SKM-1 (cell line): Measurements from ENCODE around the gene OR2V2.
"Not testable (repeated sequence)": the region's sequence is repeated elsewhere in the genome, so short reads cannot be mapped to it uniquely, and the experiment has no call there.

Experiments used
- DNase-seq: peaks from one replicate; lab custom pipeline; 2025; ENCODE audit not compliant: unreplicated experiment; lab: John Stamatoyannopoulos, UW

Gene OR2V2

DNA sequence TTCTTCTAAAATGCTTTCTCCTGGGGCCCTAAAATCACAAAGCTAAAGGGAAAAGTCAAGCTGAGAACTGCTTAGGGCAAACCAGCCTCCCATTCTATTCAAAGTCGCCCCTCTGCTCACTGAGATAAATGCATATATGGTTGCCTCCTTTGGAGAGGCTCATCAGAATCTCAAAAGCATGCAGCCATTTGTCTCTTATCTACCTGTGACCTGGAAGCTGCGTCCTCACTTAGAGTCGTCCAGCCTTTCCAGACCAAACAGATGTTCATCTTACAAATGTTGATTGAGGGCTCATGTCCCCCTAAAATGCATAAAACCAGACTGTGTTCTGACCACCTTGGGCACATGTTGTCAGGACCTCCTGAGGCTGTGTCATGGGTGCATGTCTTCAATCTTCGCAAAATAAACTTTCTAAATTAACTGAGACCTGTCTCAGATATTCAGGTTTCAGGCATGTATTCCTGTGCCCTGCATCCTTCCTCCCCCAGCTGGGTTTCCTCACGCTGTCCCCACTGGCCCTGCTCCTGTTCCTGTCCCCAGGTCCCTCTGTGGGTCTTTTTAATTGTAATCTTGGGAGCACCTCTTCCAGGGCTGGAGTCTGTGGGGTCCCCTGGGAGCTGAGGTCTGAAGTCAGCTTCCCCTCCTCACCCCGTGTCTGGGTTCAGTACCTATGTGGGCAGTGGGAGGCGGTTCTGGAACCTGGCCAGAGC, at the start of gene OR2V2:
Gene OR2V2, plus strand, starts transcription at position 660 of the 710 bp plus-strand sequence. CDS start 7,357 bp downstream, outside the sequence.
- not testable (repeated sequence) for DNase-seq

DNA sequence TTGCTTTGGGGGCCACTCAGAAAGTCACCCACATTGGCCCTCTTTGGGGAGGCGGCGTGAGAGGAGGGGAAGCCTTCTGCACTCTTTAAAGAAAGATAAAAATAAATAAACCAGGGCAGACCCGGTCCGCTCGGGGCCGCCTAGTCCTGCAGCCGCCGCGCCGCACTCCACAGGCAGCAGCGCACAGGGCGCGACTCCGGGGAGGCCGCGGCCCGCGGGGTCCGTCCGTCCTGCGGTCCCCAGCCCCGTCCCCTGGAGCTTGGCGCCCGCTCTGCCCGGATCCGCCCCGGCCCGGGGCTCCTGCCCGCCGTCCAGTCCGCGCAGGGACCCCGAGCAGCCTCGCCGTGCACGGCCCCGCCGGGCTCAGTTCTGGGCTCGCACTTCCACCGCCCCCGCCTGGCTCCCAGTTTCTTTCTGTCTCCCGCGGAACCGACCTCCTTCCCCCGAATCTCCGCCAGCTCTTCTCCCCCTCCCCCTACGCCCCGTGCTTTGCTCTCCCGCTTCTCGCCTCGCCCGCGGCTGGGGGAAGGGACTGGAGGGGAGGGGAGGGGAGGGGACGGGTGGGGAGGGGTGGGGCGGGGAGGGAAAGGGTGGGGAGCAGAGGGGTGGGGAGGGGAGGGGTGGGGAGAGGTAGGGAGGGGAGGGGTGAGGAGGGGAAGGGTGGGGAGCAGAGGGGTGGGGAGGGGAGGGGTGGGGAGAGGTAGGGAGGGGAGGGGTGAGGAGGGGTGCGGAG, 49.5 kb upstream of the OR2V2 start:
- DNase-seq: not testable (repeated sequence)

DNA sequence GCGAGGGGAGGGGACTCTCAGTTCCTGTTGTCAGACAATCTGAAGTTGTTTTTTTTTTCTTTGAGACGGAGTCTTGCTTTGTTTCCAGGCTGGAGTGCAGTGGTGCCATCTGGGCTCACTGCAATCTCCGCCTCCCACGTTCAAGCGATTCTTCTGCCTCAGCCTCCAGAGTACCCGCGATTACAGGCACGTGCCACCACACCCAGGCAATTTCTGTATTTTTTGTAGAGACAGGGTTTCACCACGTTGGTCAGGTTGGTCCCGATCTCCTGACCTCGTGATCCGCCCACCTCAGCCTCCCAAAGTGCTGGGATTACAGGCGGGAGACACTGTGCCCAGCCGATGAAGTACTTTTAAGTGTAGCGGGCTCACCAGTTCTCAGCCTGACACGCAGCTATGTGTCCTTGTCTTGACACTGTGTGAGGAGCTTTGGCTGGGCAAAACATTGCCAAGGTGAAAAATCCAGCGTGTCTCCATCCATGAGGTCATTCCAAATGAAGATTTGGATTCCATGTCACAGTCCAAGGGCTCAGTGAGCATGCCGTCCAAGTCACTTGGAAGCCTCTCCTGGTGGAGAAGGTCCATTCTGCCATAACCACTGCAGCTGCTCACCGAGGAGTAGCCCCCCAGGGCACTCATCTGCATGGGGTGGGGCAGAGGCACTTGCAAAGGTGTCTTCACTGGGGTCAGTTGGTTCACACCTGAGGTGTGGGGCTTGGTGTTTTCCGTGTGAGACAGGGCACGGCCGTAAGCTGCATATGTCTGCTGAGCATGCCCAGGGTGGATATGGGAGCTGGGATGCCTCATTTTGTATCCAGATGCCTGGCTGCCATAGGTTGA, 48.4 kb upstream of the OR2V2 start:
- DNase-seq: no peak

GRCh38 chr5:181099602-181100086, 47.7 kb upstream of the OR2V2 start:
- no peak for DNase-seq

DNA sequence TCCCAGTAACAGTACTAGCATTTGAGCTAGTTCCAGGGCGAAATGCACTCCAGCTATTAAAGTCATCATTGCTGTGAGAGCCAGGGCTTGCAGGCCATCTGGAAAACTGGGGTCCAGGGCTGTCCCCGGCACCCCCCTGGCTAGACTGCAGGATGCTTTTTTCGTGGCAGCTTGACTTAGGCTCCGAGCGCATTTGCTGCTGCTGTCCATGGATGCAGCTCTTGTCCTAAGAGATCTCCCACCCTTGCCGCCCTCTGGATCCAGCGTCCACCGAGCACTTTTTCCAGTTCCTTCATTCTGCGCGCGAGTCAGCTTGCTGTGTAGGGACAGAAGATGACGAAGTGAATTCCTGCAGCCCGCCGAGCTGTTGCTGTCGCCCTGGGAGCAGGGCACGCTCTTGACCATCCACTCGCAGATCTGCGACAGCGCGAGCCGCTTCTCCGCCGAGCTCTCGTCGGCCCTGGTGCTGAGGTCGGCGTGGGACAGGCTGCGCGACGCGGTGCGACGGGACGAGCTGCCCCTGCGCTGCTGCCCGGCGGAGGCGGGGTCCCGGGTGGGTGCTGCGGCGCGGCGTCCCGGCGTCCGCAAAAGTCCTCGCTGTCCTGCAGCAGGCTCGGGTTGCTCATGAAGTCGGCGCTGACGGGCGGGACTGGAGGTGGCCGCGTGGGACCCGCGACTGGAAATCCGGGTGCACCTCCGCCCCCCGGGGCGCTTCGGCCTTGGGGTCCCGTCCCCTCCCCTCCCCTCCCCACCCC, 47.1 kb upstream of the OR2V2 start:
- DNase-seq: no peak

DNA sequence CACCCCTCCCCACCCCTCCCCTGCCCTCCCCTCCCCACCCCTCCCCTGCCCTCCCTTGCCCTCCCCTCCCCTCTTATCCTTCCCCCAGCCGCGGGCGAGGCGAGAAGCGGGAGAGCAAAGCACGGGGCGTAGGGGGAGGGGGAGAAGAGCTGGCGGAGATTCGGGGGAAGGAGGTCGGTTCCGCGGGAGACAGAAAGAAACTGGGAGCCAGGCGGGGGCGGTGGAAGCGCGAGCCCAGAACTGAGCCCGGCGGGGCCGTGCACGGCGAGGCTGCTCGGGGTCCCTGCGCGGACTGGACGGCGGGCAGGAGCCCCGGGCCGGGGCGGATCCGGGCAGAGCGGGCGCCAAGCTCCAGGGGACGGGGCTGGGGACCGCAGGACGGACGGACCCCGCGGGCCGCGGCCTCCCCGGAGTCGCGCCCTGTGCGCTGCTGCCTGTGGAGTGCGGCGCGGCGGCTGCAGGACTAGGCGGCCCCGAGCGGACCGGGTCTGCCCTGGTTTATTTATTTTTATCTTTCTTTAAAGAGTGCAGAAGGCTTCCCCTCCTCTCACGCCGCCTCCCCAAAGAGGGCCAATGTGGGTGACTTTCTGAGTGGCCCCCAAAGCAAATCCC, 46.2 kb upstream of the OR2V2 start:
- not testable (repeated sequence) for DNase-seq

GRCh38 chr5:181101930-181102674, 45.3 kb upstream of the OR2V2 start:
- DNase-seq: not testable (repeated sequence)

DNA sequence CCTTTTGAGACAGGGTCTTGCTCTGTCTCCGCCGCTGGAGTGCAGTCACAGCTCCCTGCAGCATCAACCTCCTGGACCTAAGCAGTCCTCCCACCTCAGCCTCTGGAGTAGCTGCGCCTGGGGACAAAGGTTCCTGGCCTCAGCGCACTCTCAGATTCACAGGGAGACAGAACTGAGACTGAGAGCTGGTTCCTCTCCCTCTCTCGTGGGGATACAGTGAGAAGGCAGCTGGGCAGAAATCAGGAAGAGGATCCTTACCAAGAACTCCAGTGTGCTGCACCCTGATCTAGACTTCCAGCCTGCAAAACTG, 43.2 kb upstream of the OR2V2 start:
- DNase-seq: not testable (repeated sequence)

DNA sequence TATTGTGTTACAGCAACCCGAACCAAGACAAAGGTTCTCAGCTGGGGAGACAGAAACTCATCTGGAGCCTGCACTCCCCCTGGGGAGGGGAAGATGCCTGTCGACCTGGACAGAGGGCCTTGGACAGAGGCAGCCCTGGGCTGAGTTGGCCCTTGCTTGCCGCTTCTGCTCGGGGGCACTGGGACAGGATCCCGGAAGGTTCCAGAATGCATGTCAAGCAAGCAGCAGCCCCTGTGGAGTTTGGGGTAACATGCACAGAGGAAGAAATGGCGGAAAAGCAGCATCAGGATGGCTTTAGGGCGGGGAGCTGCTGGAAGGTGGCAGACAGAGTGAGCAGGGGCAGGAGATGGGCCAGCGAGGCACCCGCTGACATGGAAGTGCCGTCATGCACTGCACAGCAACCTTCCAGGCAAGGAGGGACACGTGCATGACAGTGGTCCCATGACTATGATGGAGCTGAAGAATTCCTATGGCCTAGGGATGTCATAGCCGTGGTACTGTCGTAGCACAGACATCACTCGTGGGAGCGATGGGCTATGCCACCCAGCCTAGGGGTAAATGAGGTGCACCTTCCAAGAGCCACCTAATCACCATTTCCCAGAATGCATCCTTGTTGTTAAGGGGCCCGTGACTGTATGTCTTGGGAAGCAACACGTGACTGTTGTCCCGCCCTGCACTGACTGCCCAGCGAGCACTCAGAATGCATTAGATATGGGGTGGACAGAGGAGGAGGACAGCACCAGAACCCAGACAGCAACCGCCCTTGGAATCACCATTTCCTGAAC, 42.6 kb upstream of the OR2V2 start:
- DNase-seq: not testable (repeated sequence)

GRCh38 chr5:181105391-181106025, 41.9 kb upstream of the OR2V2 start:
- DNase-seq: no peak

DNA sequence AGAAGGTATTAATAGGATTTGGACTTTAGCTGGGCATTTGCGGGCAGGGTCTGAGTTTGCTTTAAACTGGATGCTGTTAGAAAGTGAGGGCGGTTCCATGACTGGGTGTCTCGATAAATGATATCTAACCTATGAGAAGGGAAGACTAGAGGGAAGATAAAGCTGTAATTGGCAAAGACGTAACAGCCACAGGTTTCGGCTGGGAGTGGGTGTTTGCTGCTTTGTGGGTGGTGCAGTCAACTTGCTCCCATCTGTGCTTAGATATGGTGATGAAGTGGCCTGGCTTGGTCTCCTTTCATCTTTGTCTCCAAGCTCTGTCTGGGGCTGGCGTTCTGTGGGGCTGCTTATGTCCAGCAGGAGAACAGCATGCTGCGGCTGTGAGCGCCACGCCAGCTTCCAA, 39.7 kb upstream of the OR2V2 start:
- no peak for DNase-seq

- no peak for DNase-seq
These were observed 38.7 kb upstream of the OR2V2 start for GRCh38 chr5:181108578-181109165.

DNA sequence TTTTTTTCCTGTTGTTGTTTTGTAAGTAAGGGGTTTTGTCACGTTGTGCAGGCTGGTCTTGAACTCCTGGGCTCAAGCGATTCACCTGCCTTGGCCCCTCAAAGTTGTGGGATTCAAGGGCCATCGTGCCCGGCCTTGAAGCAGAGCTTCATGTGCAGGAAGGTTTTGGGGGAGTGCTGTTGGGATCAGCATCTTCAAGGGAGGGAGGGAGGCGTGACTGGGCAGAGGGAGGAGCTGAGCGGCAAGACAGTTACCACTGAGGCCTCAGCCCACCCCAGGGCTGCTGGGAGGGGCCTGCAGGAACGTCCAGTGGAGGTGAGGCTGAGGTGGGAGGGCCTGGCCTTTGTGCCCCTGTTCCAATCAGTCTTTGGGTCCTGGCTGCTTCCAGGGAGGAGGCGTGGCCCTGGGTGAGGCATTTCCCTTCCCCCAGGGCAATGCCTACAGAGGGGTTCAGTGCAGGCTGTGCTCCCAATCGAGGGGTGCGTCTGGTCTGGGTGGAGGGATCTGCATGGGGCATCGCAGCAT, 37.8 kb upstream of the OR2V2 start:
- no peak for DNase-seq

- no peak for DNase-seq
These were observed 36.4 kb upstream of the OR2V2 start for GRCh38 chr5:181111010-181111409.

DNA sequence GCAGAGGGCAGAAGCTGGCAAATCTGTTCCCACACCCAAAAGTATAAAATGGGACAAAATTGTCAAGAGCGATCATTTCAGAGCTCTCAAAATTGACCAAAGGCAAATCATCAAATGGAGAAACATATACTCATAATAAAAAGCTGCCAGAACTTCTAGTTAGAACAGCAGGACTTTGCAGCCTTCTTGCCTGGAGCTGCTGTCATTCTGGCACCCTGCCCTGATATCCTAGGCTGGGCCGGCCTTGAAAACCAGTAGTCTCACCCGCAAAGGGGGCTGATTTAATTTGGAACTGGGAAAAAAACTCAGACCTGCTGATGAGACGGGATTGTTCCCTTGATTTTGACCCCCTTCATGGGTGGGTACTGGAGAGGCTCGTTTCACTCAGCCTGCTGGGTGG, 34.9 kb upstream of the OR2V2 start:
- DNase-seq: no peak

GRCh38 chr5:181113572-181113971, 33.8 kb upstream of the OR2V2 start:
- DNase-seq: not testable (repeated sequence)

DNA sequence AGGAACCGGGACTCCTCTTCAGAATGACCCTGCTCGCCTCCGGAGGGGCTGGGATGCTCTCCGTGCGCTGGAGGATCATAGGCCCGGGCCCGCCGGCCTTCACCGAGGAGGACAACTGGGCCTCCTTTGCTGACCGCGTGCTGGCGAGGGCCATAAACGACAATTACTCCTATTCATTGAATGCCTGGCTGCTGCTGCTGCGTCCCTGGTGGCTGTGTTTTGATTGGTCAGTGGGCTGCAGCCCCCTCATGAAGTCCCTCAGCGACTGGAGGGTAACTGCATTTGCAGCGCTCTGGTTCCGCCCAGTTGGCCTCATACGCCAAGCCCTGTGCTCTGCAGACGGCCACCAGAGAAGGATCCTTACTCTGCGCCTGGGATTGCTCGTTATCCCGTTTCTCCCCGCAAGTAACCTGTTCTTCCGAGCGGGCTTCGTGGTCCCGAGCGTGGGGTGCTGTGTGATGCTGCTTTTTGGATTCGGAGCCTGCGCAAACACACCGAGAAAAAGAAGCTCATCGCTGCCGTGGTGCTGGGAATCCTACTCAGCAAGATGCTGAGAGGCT, 33.0 kb upstream of the OR2V2 start:
- no peak for DNase-seq
